Naive thymus-derived CD4-positive, alpha-beta T cell (primary cell): ENCODE data around the gene CCDC178. TPM values are rescaled to one million over a fixed set of nuclear protein-coding genes. Genes with fewer than 3 reads are reported as not detected.

ENCODE experiments used
- ATAC-seq: fragments of 150-1000 bp; cut with Tn5 transposase; 2 replicates; pipeline ENCODE4 v1.10.0; 2021; ENCODE audit warnings: mild to moderate bottlenecking, moderate library complexity
- CTCF ChIA-PET: fragments of 350-600 bp; sonication (Branson Sonifier 250); formaldehyde crosslinking; loops from one replicate; lab custom pipeline; 2021; ENCODE audit warnings: antibody characterized with exemption; lab: Charles Lee
- POLR2A ChIA-PET: fragments of 350-600 bp; sonication (Branson Sonifier 250); formaldehyde crosslinking; loops from one replicate; lab custom pipeline; 2021; ENCODE audit warnings: antibody characterized with exemption, inconsistent platforms; lab: Charles Lee
- DNase-seq, 9 donors: peaks; one replicate each; pipeline versions ENCODE4 v3.0.0 to v3.0.0-alpha.2; 2020 to 2022; ENCODE audit warnings: mixed read lengths in 1 of 9
- H3K27ac ChIP-seq: one replicate; pipeline ENCODE4 v1.7.0; 2013; ENCODE audit warnings: mild to moderate bottlenecking, low read depth, low read length, moderate library complexity
- H3K27me3 ChIP-seq, 2 donors: one replicate each; pipeline ENCODE4 v1.7.0; 2013; ENCODE audit warnings: low read length in 2 of 2, mild to moderate bottlenecking in 2 of 2, moderate library complexity in 2 of 2; ENCODE audit not compliant: control insufficient read depth in 2 of 2, insufficient read depth in 2 of 2
- H3K36me3 ChIP-seq, 3 experiments: 1 replicate in 2 of 3; 2 replicates in 1 of 3; pipeline ENCODE4 v1.7.0; 2013; ENCODE audit warnings: low read length in 3 of 3, mild to moderate bottlenecking in 3 of 3, moderate library complexity in 1 of 3; ENCODE audit not compliant: insufficient read depth in 3 of 3, control insufficient read depth in 2 of 3
- H3K4me1 ChIP-seq, 2 donors: one replicate each; pipeline ENCODE4 v1.7.0; 2013; ENCODE audit warnings: low read length in 2 of 2, mild to moderate bottlenecking in 2 of 2, moderate library complexity in 1 of 2; ENCODE audit not compliant: control insufficient read depth in 2 of 2, insufficient read depth in 2 of 2
- H3K4me3 ChIP-seq: 2 replicates; pipeline ENCODE4 v1.7.0; 2013; ENCODE audit warnings: mild to moderate bottlenecking, low read length
- H3K9me3 ChIP-seq, 3 experiments: 1 replicate in 2 of 3; 2 replicates in 1 of 3; pipeline ENCODE4 v1.7.0; 2013; ENCODE audit warnings: low read length in 3 of 3; ENCODE audit not compliant: control insufficient read depth in 2 of 3
- H3K27ac Mint-ChIP-seq, 9 donors: one replicate each; pipeline ENCODE4 v1.8.0; 2020 to 2022; ENCODE audit warnings: mixed read lengths in 9 of 9, mild to moderate bottlenecking in 8 of 9, moderate library complexity in 5 of 9, inconsistent platforms in 2 of 9
- H3K27me3 Mint-ChIP-seq, 5 donors: one replicate each; pipeline ENCODE4 v1.8.0; 2021 to 2022; ENCODE audit warnings: mixed read lengths in 5 of 5, mild to moderate bottlenecking in 1 of 5
- H3K36me3 Mint-ChIP-seq, 5 donors: one replicate each; pipeline ENCODE4 v1.8.0; 2020 to 2022; ENCODE audit warnings: mixed read lengths in 5 of 5, mild to moderate bottlenecking in 3 of 5, inconsistent platforms in 1 of 5
- H3K4me1 Mint-ChIP-seq, 7 donors: one replicate each; pipeline ENCODE4 v1.8.0; 2020 to 2022; ENCODE audit warnings: mixed read lengths in 7 of 7, mild to moderate bottlenecking in 3 of 7, inconsistent platforms in 1 of 7
- H3K4me3 Mint-ChIP-seq, 10 donors: one replicate each; pipeline ENCODE4 v1.8.0; 2020 to 2022; ENCODE audit warnings: mild to moderate bottlenecking in 10 of 10, mixed read lengths in 10 of 10, moderate library complexity in 6 of 10, inconsistent platforms in 2 of 10
- H3K9me3 Mint-ChIP-seq, 11 donors: one replicate each; pipeline ENCODE4 v1.8.0; 2020 to 2022; ENCODE audit warnings: mixed read lengths in 11 of 11, mild to moderate bottlenecking in 4 of 11, inconsistent platforms in 1 of 11, moderate library complexity in 1 of 11
- intact Hi-C, 2 donors: fragments of 100-400 bp; cut with micrococcal nuclease; formaldehyde crosslinking; loops; one replicate each; pipeline ENCODE4 v1.15.1; 2023
- polyA plus RNA-seq, 2 donors: library from polyadenylated mRNA; unstranded; fragments of 300-500 nt; fragmentation: Illumina TruSeq; gene quantifications; one replicate each; pipeline ENCODE4 v1.2.3, GENCODE V29; 2021
- total RNA-seq, 6 experiments: library from RNA in 5 of 6; stranded (reverse) in 5 of 6; gene quantifications; 1 replicate in 5 of 6; 2 replicates in 1 of 6; pipeline ENCODE4 v1.2.3 and lab custom pipeline; 2021 to 2026

The CCDC178 gene
- total and polyA plus RNA-seq, 7 experiments from 2014 or later, result not detected

- Histone ChIP-seq H3K27ac (no peak overlapping the region), H3K27me3 (no peaks in the 10 kb centered on the region), H3K36me3 (no peaks in the 10 kb centered on the region), H3K9me3 (no peaks in the 10 kb centered on the region), H3K4me3 (no peak overlapping the region), H3K4me1 (no peaks in the 10 kb centered on the region)
- no peak for ATAC-seq
- peaks cover 0 to 21% (median 6%) of the 10 kb centered on the region in 11 donors for H3K9me3 Mint-ChIP-seq
- ChIA-PET POLR2A (no interaction called here), CTCF (no interaction called here)
- DNase-seq, result no peak
- H3K4me1 Mint-ChIP-seq, result no peaks in the 10 kb centered on the region
- no peaks in the 10 kb centered on the region for H3K36me3 Mint-ChIP-seq
- no peak overlapping the region for H3K4me3 Mint-ChIP-seq
- H3K27me3 Mint-ChIP-seq, result no peaks in the 10 kb centered on the region
- intact Hi-C loops, result no loop called here
- no peak overlapping the region for H3K27ac Mint-ChIP-seq
These were observed 426.3 kb downstream of the CCDC178 start for GRCh38 chr18:33014060-33014796.

- Histone ChIP-seq H3K4me3 (no peak overlapping the region), H3K36me3 (no peaks in the 10 kb centered on the region), H3K27ac (no peak overlapping the region), H3K9me3 (no peaks in the 10 kb centered on the region), H3K27me3 (no peaks in the 10 kb centered on the region), H3K4me1 (no peaks in the 10 kb centered on the region)
- ChIA-PET CTCF (no interaction called here), POLR2A (no interaction called here)
- H3K9me3 Mint-ChIP-seq, result peaks cover 0 to 32% (median 8%) of the 10 kb centered on the region in 11 donors
- intact Hi-C loops, result no loop called here
- no peaks in the 10 kb centered on the region for H3K4me1 Mint-ChIP-seq
- H3K27me3 Mint-ChIP-seq, result no peaks in the 10 kb centered on the region
- H3K27ac Mint-ChIP-seq, result no peak overlapping the region
- H3K4me3 Mint-ChIP-seq, result no peak overlapping the region
- no peak for DNase-seq
- ATAC-seq, result no peak
- no peaks in the 10 kb centered on the region for H3K36me3 Mint-ChIP-seq
These were observed 430.4 kb downstream of the CCDC178 start for GRCh38 chr18:33010149-33010548.

- no peak for DNase-seq
These were observed 441.6 kb downstream of the CCDC178 start for GRCh38 chr18:32998921-32999320.

GRCh38 chr18:32998285-32998684, 442.2 kb downstream of the CCDC178 start:
- H3K9me3 Mint-ChIP-seq, result peaks cover 0 to 31% (median 4%) of the 10 kb centered on the region in 11 donors
- H3K4me3 Mint-ChIP-seq, result no peak overlapping the region
- no peak overlapping the region for H3K27ac ChIP-seq
- no peaks in the 10 kb centered on the region for H3K9me3 ChIP-seq
- H3K36me3 Mint-ChIP-seq, result no peaks in the 10 kb centered on the region
- ChIA-PET POLR2A (no interaction called here), CTCF (no interaction called here)
- intact Hi-C loops, result no loop called here
- H3K27ac Mint-ChIP-seq, result no peak overlapping the region
- no peaks in the 10 kb centered on the region for H3K27me3 ChIP-seq
- no peaks in the 10 kb centered on the region for H3K4me1 Mint-ChIP-seq
- ATAC-seq (no peak), DNase-seq (no peak)
- no peak overlapping the region for H3K4me3 ChIP-seq
- H3K27me3 Mint-ChIP-seq, result no peaks in the 10 kb centered on the region
- no peaks in the 10 kb centered on the region for H3K4me1 ChIP-seq
- H3K36me3 ChIP-seq, result no peaks in the 10 kb centered on the region

More at GRCh38 chr18:32998921-32999320, 441.6 kb downstream of the CCDC178 start:
- peaks cover 0 to 32% (median 5%) of the 10 kb centered on the region in 11 donors for H3K9me3 Mint-ChIP-seq
- H3K4me1 ChIP-seq, result no peaks in the 10 kb centered on the region
- H3K27ac Mint-ChIP-seq, result no peak overlapping the region
- H3K36me3 Mint-ChIP-seq, result no peaks in the 10 kb centered on the region
- no peaks in the 10 kb centered on the region for H3K27me3 Mint-ChIP-seq
- no peak overlapping the region for H3K4me3 ChIP-seq
- ChIA-PET POLR2A (no interaction called here), CTCF (no interaction called here)
- H3K27ac ChIP-seq, result no peak overlapping the region
- no peaks in the 10 kb centered on the region for H3K36me3 ChIP-seq
- no peaks in the 10 kb centered on the region for H3K27me3 ChIP-seq
- no peak overlapping the region for H3K4me3 Mint-ChIP-seq
- intact Hi-C loops, result no loop called here
- no peaks in the 10 kb centered on the region for H3K4me1 Mint-ChIP-seq
- H3K9me3 ChIP-seq, result no peaks in the 10 kb centered on the region
- no peak for ATAC-seq

GRCh38 chr18:32983721-32984120, 456.8 kb downstream of the CCDC178 start:
- Histone ChIP-seq H3K27me3 (no peaks in the 10 kb centered on the region), H3K9me3 (no peaks in the 10 kb centered on the region), H3K27ac (no peak overlapping the region), H3K4me3 (no peak overlapping the region), H3K4me1 (no peaks in the 10 kb centered on the region), H3K36me3 (no peaks in the 10 kb centered on the region)
- Mint-ChIP-seq H3K4me1 (no peaks in the 10 kb centered on the region), H3K4me3 (no peak overlapping the region), H3K27ac (no peak overlapping the region), H3K36me3 (no peaks in the 10 kb centered on the region), H3K27me3 (no peaks in the 10 kb centered on the region), H3K9me3 (peaks cover 0 to 4% (median 0%) of the 10 kb centered on the region in 11 donors)
- ATAC-seq (no peak), DNase-seq (no peak)
- CTCF ChIA-PET, result no interaction called here
- intact Hi-C loops, result no loop called here
- POLR2A ChIA-PET, result no interaction called here

GRCh38 chr18:32980896-32981295, 459.6 kb downstream of the CCDC178 start:
- POLR2A ChIA-PET, result no interaction called here
- H3K36me3 ChIP-seq, result no peaks in the 10 kb centered on the region

GRCh38 chr18:32975501-32975900, 465.0 kb downstream of the CCDC178 start:
- H3K4me3 ChIP-seq, result no peak overlapping the region
- H3K9me3 ChIP-seq, result no peaks in the 10 kb centered on the region
- H3K36me3 ChIP-seq, result no peaks in the 10 kb centered on the region
- no peaks in the 10 kb centered on the region for H3K27me3 ChIP-seq
- Mint-ChIP-seq H3K27me3 (no peaks in the 10 kb centered on the region), H3K9me3 (peaks cover 0 to 8% (median 2%) of the 10 kb centered on the region in 11 donors), H3K4me1 (no peaks in the 10 kb centered on the region), H3K27ac (no peak overlapping the region), H3K36me3 (no peaks in the 10 kb centered on the region), H3K4me3 (no peak overlapping the region)
- no peaks in the 10 kb centered on the region for H3K4me1 ChIP-seq
- DNase-seq (no peak), ATAC-seq (no peak)
- POLR2A ChIA-PET, result no interaction called here
- H3K27ac ChIP-seq, result no peak overlapping the region
- intact Hi-C loops, result loop anchor here in 1 of 2 donors (10.0 kb wide), 1 partner anchor 929 kb away; no protein-coding TSS in a partner anchor
- CTCF ChIA-PET, result no interaction called here

More at GRCh38 chr18:32980896-32981295, 459.6 kb downstream of the CCDC178 start:
- Histone ChIP-seq H3K27me3 (no peaks in the 10 kb centered on the region), H3K27ac (no peak overlapping the region), H3K9me3 (no peaks in the 10 kb centered on the region), H3K4me3 (no peak overlapping the region), H3K4me1 (no peaks in the 10 kb centered on the region)
- Mint-ChIP-seq H3K27ac (no peak overlapping the region), H3K4me1 (no peaks in the 10 kb centered on the region), H3K27me3 (no peaks in the 10 kb centered on the region), H3K4me3 (no peak overlapping the region), H3K9me3 (peaks cover 0 to 4% (median 0%) of the 10 kb centered on the region in 11 donors), H3K36me3 (no peaks in the 10 kb centered on the region)
- intact Hi-C loops, result no loop called here
- ATAC-seq (no peak), DNase-seq (no peak)
- CTCF ChIA-PET, result no interaction called here
